Ascending aorta (tissue), 2 donors: ENCODE data around the gene HSP90AB1. TPM values are rescaled to one million over a fixed set of nuclear protein-coding genes. Genes with fewer than 3 reads are reported as not detected.

Experiments
- DNase-seq, 2 donors: peaks; one replicate each; pipeline ENCODE4 v3.0.0-alpha.2; 2019; ENCODE audit warnings: low spot score in 2 of 2
- H3K27ac ChIP-seq, 2 donors: fragments of 200-600 bp; sonication (generic); one replicate each; pipeline ENCODE4 v1.5.1; 2016 to 2017; ENCODE audit warnings: mild to moderate bottlenecking in 1 of 2
- H3K27me3 ChIP-seq: fragments of 200-600 bp; sonication (generic); one replicate; pipeline ENCODE4 v1.5.1; 2017
- H3K36me3 ChIP-seq, 2 donors: fragments of 200-600 bp; sonication (generic); one replicate each; pipeline ENCODE4 v1.5.1; 2016
- H3K4me1 ChIP-seq, 2 donors: fragments of 200-600 bp; sonication (generic); one replicate each; pipeline ENCODE4 v1.5.1; 2016 to 2017; ENCODE audit warnings: mild to moderate bottlenecking in 1 of 2
- H3K4me3 ChIP-seq, 2 donors: fragments of 200-600 bp; sonication (generic); one replicate each; pipeline ENCODE4 v1.5.1; 2016 to 2017; ENCODE audit warnings: mild to moderate bottlenecking in 1 of 2
- H3K9me3 ChIP-seq, 2 donors: fragments of 200-600 bp; sonication (generic); one replicate each; pipeline ENCODE4 v1.5.1; 2016
- CTCF ChIP-seq, 3 experiments: fragments of 200-600 bp in 2 of 3; fragments of 450-650 bp in 1 of 3; sonication (generic) in 2 of 3; IDR thresholded peaks; one replicate each; pipeline ENCODE4 v1.5.1; 2016 to 2019; ENCODE audit warnings: antibody characterized with exemption in 3 of 3, mild to moderate bottlenecking in 1 of 3, moderate library complexity in 1 of 3
- intact Hi-C: fragments of 100-400 bp; cut with DNase I; formaldehyde crosslinking; loops from one replicate; pipeline ENCODE4 v1.15.1; 2023
- total RNA-seq: library from RNA; depleted of rRNA; stranded (reverse); fragments of >200 nt; gene quantifications from one replicate; pipeline ENCODE4 v1.1.0, GENCODE V29; 2016

Gene HSP90AB1
- total RNA-seq, 1 donor from 2014 or later, result 354 TPM

DNA sequence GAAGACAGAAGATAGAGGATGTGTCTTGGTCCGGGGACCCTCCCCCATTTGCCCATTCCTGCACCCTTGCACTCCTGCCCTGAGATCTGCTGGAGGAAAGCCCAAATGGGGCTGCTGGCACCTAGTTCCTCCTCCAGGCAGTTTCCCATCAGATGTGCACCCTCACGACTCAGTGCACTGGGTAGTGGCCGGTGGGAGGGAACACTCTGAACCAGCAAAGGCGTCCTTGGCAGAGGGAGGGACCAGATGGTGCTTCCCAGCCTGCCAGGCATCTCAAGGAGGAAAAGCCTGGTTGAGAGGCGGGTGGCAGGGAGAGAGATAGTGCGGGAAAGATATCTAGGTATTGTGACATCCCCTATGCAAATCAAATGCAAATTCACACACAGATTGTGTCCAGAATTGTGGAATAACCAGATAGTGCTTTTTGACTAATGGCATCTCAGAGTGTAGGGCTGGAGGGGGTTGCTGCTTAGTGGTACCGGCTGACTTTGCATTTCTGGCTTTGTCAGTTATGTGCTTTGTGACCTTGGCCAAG, 42.9 kb downstream of the HSP90AB1 start:
- intact Hi-C loops, result no loop called here
- Histone ChIP-seq H3K27me3 (peaks cover 3% of the 10 kb centered on the region), H3K9me3 (no peaks in the 10 kb centered on the region), H3K27ac (no peak overlapping the region), H3K36me3 (no peaks in the 10 kb centered on the region), H3K4me3 (no peak overlapping the region), H3K4me1 (no peaks in the 10 kb centered on the region)
- TF ChIP-seq CTCF (IDR thresholded peaks at IDR 0.05), result no peak
- DNase-seq, result no peak

DNA sequence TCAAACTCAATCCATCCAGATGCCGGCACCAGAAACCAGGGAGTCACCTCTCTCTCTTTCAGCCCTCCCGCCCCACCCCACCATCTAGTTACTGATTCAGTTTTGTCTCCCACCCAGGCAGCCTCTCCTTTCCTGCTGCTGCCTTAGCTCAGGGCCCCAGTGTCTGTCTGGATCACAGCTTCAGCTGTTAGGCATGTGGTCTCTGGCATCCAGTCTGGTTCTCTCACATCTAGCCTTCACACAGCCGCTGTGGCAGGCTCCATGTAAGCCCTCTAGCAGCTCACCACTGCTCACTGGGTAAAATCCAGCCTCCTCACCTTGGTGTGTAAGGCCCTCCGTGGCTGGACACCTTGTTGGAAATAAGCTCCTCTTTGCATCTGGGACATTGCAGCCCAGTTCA, 44.9 kb downstream of the HSP90AB1 start:
- no peak overlapping the region for H3K27ac ChIP-seq
- no peaks in the 10 kb centered on the region for H3K4me1 ChIP-seq
- H3K4me3 ChIP-seq, result no peak overlapping the region
- peaks cover 3% of the 10 kb centered on the region for H3K27me3 ChIP-seq
- H3K36me3 ChIP-seq, result no peaks in the 10 kb centered on the region
- H3K9me3 ChIP-seq, result no peaks in the 10 kb centered on the region
- DNase-seq, result no peak
- intact Hi-C loops, result no loop called here
- no peak for TF ChIP-seq CTCF (IDR thresholded peaks at IDR 0.05)

GRCh38 chr6:44292661-44293365, 45.9 kb downstream of the HSP90AB1 start:
- peaks cover 6 to 7% of the 10 kb centered on the region in 2 donors for H3K4me1 ChIP-seq
- no peak overlapping the region for H3K4me3 ChIP-seq
- DNase-seq, result no peak
- H3K27ac ChIP-seq, result no peak overlapping the region
- no peaks in the 10 kb centered on the region for H3K9me3 ChIP-seq
- intact Hi-C loops, result no loop called here
- no peaks in the 10 kb centered on the region for H3K36me3 ChIP-seq
- TF ChIP-seq CTCF (IDR thresholded peaks at IDR 0.05), result no peak
- peaks cover 8% of the 10 kb centered on the region for H3K27me3 ChIP-seq

DNA sequence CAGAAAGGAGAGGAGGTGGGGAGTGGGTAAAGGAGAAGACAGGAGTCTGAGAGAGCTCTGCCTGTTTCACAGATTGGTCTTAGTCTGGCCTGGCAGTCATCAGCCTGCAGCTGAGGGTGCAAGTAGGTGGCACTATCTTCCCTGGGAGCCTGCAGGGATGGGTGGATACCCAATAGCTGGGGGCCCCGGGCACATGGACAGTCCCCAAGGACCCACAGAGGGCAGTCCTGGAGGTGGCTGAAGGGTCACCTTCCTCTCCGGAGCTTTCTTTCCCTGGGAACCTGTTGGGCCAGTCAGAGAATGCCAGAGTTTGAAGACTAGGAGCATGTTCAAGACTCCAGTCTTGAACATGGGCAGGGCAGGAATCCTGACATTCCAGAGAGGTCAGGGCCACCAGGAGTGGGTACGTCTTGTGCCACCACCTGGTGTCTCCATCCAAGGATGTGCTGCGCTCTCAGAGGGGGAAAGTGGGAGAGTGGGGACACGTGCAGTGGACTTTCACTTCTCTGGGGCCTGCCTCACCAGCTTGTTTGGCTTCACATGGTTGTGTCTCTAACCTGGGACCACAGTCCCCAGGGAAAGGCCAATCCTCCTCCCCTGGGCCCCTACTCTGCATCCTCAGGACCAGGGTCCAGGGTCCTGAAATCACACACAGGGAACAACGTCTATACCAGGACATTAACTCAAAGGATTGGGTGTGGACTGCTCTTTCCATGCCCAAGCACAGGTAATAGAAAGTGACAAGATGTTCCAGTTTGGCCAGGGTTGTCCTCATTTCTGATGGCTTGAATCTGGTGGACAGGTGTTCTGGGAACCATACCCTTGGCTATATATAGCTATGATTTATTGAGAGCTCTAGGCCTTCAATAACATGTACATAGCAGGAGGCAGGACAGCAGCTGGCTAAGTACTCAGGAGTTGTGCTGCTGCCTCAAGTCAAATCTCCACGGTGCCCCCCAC, 48.2 kb downstream of the HSP90AB1 start:
- DNase-seq, result no peak
- Histone ChIP-seq H3K4me3 (no peak overlapping the region), H3K27me3 (peaks cover 12% of the 10 kb centered on the region), H3K4me1 (peaks cover 6 to 9% of the 10 kb centered on the region in 2 donors), H3K36me3 (peaks cover 0 to under 1% of the 10 kb centered on the region in 2 donors), H3K9me3 (no peaks in the 10 kb centered on the region), H3K27ac (no peak overlapping the region)
- no peak for TF ChIP-seq CTCF (IDR thresholded peaks at IDR 0.05)
- intact Hi-C loops, result no loop called here

GRCh38 chr6:44297063-44298038, 50.5 kb downstream of the HSP90AB1 start:
- Histone ChIP-seq H3K4me1 (peaks cover 6 to 9% of the 10 kb centered on the region in 2 donors), H3K9me3 (no peaks in the 10 kb centered on the region), H3K27ac (no peak overlapping the region), H3K36me3 (peaks cover 12 to 22% of the 10 kb centered on the region in 2 donors), H3K27me3 (peaks cover 9% of the 10 kb centered on the region), H3K4me3 (peak overlapping the region; percentile 40 to 60)
- no peak for TF ChIP-seq CTCF (IDR thresholded peaks at IDR 0.05)
- no peak for DNase-seq
- intact Hi-C loops, result no loop called here
